Measurements from ENCODE around the gene HEMGN. TPM values are rescaled to one million over a fixed set of nuclear protein-coding genes. Genes with fewer than 3 reads are reported as not detected.

Gene HEMGN
- total and polyA plus RNA-seq, 2 of the 8 experiments (the other 6 are each of a cell fraction or from before 2014, with no cell fraction given): not detected

- no peaks in the 10 kb centered on the region for H3K79me2 ChIP-seq (ENCODE audit: control insufficient read depth in 1 of 2, insufficient read depth in 2 of 2, low read length in 2 of 2)
- H2AK5ac ChIP-seq (ENCODE audit: low read depth, low read length): no peak overlapping the region
- H2BK12ac ChIP-seq (ENCODE audit: low read depth, low read length): no peak overlapping the region
- H3K4me1 ChIP-seq (replicated peaks in 1 of 4; ENCODE audit: control insufficient read depth in 3 of 4, insufficient read depth in 4 of 4, low read length in 3 of 4): no peaks in the 10 kb centered on the region
- H3K4me3 ChIP-seq (ENCODE audit: extremely low read depth in 1 of 4, insufficient read depth in 2 of 4, low read depth in 3 of 4, low read length in 4 of 4): no peak overlapping the region
- no peak overlapping the region for H3K23ac ChIP-seq (ENCODE audit: insufficient read length)
- H4K8ac ChIP-seq (ENCODE audit: extremely low read depth, insufficient read depth, low read length): no peak overlapping the region
- H2BK5ac ChIP-seq (ENCODE audit: low read depth, low read length): no peak overlapping the region
- H4K91ac ChIP-seq (replicated peaks; ENCODE audit: insufficient read length, low read length): no peak overlapping the region
- no peak overlapping the region for H2BK120ac ChIP-seq (replicated peaks; ENCODE audit: low read depth, low read length)
- no peaks in the 10 kb centered on the region for H3K9me3 ChIP-seq (ENCODE audit: insufficient read depth in 2 of 2, low read depth in 1 of 2, low read length in 1 of 2)
- no peak overlapping the region for H3K9ac ChIP-seq (replicated peaks in 1 of 4; ENCODE audit: extremely low read depth in 1 of 4, low read depth in 3 of 4, low read length in 3 of 4)
- H4K5ac ChIP-seq (ENCODE audit: insufficient read length, low read depth, low read length): no peak overlapping the region
- no peak overlapping the region for H3K27ac ChIP-seq (ENCODE audit: low read depth, low read length)
- no peak overlapping the region for H3K18ac ChIP-seq (ENCODE audit: extremely low read depth, low read length)
- no peaks in the 10 kb centered on the region for H3K79me1 ChIP-seq (ENCODE audit: low read depth, low read length)
- H3K4me2 ChIP-seq (ENCODE audit: insufficient read depth in 1 of 2, low read depth in 2 of 2, low read length in 2 of 2): no peak overlapping the region
- no peak overlapping the region for H2BK15ac ChIP-seq (ENCODE audit: low read length)
- FAIRE-seq (no peak), DNase-seq (ENCODE audit: low read depth in 1 of 2, low spot score in 2 of 2) (no peak)
- no peaks in the 10 kb centered on the region; a peak in 2 of 7 replicates for H3K27me3 ChIP-seq (replicated peaks in 1 of 4; ENCODE audit: control insufficient read depth in 3 of 4, extremely low read depth in 1 of 4, insufficient read depth in 3 of 4, low read length in 3 of 4)
- no peak overlapping the region for H3K14ac ChIP-seq (ENCODE audit: insufficient read length)
- H4K20me1 ChIP-seq (replicated peaks in 1 of 2; ENCODE audit: control insufficient read depth in 1 of 2, insufficient read depth in 2 of 2, low read length in 2 of 2): no peaks in the 10 kb centered on the region
- H3K23me2 ChIP-seq (ENCODE audit: low read depth, low read length): no peaks in the 10 kb centered on the region
- ChIA-PET CTCF (ENCODE audit: partially characterized antibody) (interaction anchor here (0.6 to 1.6 kb wide), 9 partner anchors 20 to 295 kb away, joined by 3 to 9 read pairs (median 3); partner anchors contain the start of gene ANP32B), POLR2A (ENCODE audit: partially characterized antibody) (no interaction called here)
- no peak overlapping the region for H2BK20ac ChIP-seq (ENCODE audit: low read length)
- WGBS, 2 experiments (ENCODE audit: extremely low coverage in 1 of 2, insufficient coverage in 1 of 2, insufficient read length in 1 of 2, insufficient replicate concordance in 2 of 2, low coverage in 1 of 2, low lambda C conversion rate in 2 of 2, missing lambda C conversion rate in 1 of 2): 84% methylated on average over 5 of the region's 5 CpGs; no CpG with 5 or more reads in 1 of the 2 experiments
- no peaks in the 10 kb centered on the region for H3K36me3 ChIP-seq (ENCODE audit: control insufficient read depth in 2 of 4, insufficient read depth in 4 of 4, low read length in 3 of 4)
- H3K56ac ChIP-seq (replicated peaks; ENCODE audit: insufficient read length, low read depth, low read length): no peak overlapping the region
- no peak overlapping the region for H2AFZ ChIP-seq (ENCODE audit: low read length)
- H3K4ac ChIP-seq (replicated peaks; ENCODE audit: insufficient read length, low read depth, low read length): no peak overlapping the region
- TF ChIP-seq SIX5 (IDR thresholded peaks at IDR 0.05; ENCODE audit: low read depth, low read length): no peak
- no peak for TF ChIP-seq FOSL1 (IDR thresholded peaks at IDR 0.05; ENCODE audit: insufficient read depth, low read depth, low read length)
- TF ChIP-seq CHD1 (IDR thresholded peaks at IDR 0.05; ENCODE audit: low read depth, low read length): no peak
- no peak for TF ChIP-seq CTBP2 (IDR thresholded peaks at IDR 0.05; ENCODE audit: borderline replicate concordance, insufficient read depth, insufficient read length, low read length)
- no peak for TF ChIP-seq HDAC2 (IDR thresholded peaks at IDR 0.05; ENCODE audit: borderline replicate concordance in 1 of 2, low read depth in 2 of 2, low read length in 2 of 2)
- TF ChIP-seq BACH1 (IDR thresholded peaks at IDR 0.05; ENCODE audit: low read length): no peak
- no peak for TF ChIP-seq SP2 (IDR thresholded peaks at IDR 0.05; ENCODE audit: low read length)
- no peak for TF ChIP-seq CEBPB (IDR thresholded peaks at IDR 0.05; ENCODE audit: low read depth, low read length)
- no peak for TF ChIP-seq TEAD4 (IDR thresholded peaks at IDR 0.05; ENCODE audit: low read depth, low read length)
- TF ChIP-seq MAX (IDR thresholded peaks at IDR 0.05): no peak
- TF ChIP-seq MAFK (IDR thresholded peaks at IDR 0.05; ENCODE audit: low read depth, low read length): no peak
- no peak for TF ChIP-seq KDM4A (IDR thresholded peaks at IDR 0.05; ENCODE audit: low read depth, low read length, severe bottlenecking)
- TF ChIP-seq RXRA (IDR thresholded peaks at IDR 0.05; ENCODE audit: insufficient read depth, low read depth, low read length): no peak
- no peak for TF ChIP-seq RFX5 (IDR thresholded peaks at IDR 0.05; ENCODE audit: borderline replicate concordance, low read depth, low read length)
These were observed 21.0 kb upstream of the HEMGN start for GRCh38 chr9:97958812-97959511.
